Measurements from ENCODE around the gene STK38L. TPM values are rescaled to one million over a fixed set of nuclear protein-coding genes. Genes with fewer than 3 reads are reported as not detected.

The STK38L gene
- polyA plus RNA-seq, 3 donors, result 39.6 to 42.9 (median 42.2) TPM

- no peak for DNase-seq (ENCODE audit: extremely low read depth in 1 of 11, low read depth in 9 of 11, low spot score in 4 of 11)
Observed at GRCh38 chr12:27367078-27367477, 123.0 kb downstream of the STK38L start.

Other genes with a start within 250 kb of the STK38L start
- gene TM7SF3, start 229.9 kb upstream of the STK38L start, polyA plus RNA-seq (ENCODE audit: insufficient read length in 3 of 3), result 10 to 100 TPM; 66.8 to 79.9 (median 76.0) TPM
- gene MED21, start 221.7 kb upstream of the STK38L start, polyA plus RNA-seq (ENCODE audit: insufficient read length in 3 of 3), result 10 to 100 TPM; 51.9 to 57.7 (median 55.8) TPM
- under 1 TPM; 0.11 to 0.26 (median 0.20) TPM for gene C12orf71, start 161.7 kb upstream of the STK38L start, polyA plus RNA-seq (ENCODE audit: insufficient read length in 3 of 3)
- 1 to 10 TPM; 6.0 to 6.7 (median 6.0) TPM for gene BMAL2, start 88.5 kb downstream of the STK38L start, polyA plus RNA-seq (ENCODE audit: insufficient read length in 3 of 3)
- under 1 TPM; 0.24 to 0.91 (median 0.40) TPM for gene SMCO2, start 202.4 kb downstream of the STK38L start, polyA plus RNA-seq (ENCODE audit: insufficient read length in 3 of 3)

Measured in renal cortex interstitium (tissue), 11 donors.